Measurements from ENCODE around the gene PCDHGC3. TPM values are rescaled to one million over a fixed set of nuclear protein-coding genes. Genes with fewer than 3 reads are reported as not detected.

Gene PCDHGC3
- total RNA-seq, 4 donors from 2014 or later, result 25.9 to 146 (median 123) TPM

GRCh38 chr5:141485321-141486055 lies 9.7 kb downstream of the PCDHGC3 start:
- Histone ChIP-seq H3K9me3 (no peaks in the 10 kb centered on the region), H3K36me3 (no peaks in the 10 kb centered on the region), H3K4me1 (peaks cover 0 to 4% of the 10 kb centered on the region in 2 donors), H3K27me3 (no peaks in the 10 kb centered on the region), H3K4me3 (peak overlapping the region in 1 of 2 donors; percentile 36), H3K27ac (no peak overlapping the region)
- DNase-seq, result no peak
- intact Hi-C loops (cut with DNase I; ENCODE audit: low total_unique reads), result no loop called here
- TF ChIP-seq CTCF (IDR thresholded peaks at IDR 0.05), result no peak
- TF ChIP-seq POLR2A (IDR thresholded peaks at IDR 0.05), result no peak

- no peaks in the 10 kb centered on the region for H3K27me3 ChIP-seq
- H3K4me1 ChIP-seq, result no peaks in the 10 kb centered on the region
- H3K4me3 ChIP-seq, result no peak overlapping the region
- intact Hi-C loops (cut with DNase I; ENCODE audit: low total_unique reads), result no loop called here
- no peak for TF ChIP-seq CTCF (IDR thresholded peaks at IDR 0.05)
- TF ChIP-seq POLR2A (IDR thresholded peaks at IDR 0.05), result no peak
- no peaks in the 10 kb centered on the region for H3K9me3 ChIP-seq
- no peak for DNase-seq
- no peaks in the 10 kb centered on the region for H3K36me3 ChIP-seq
- no peak overlapping the region for H3K27ac ChIP-seq
Measured at GRCh38 chr5:141486091-141486490, 10.3 kb downstream of the PCDHGC3 start.

- Histone ChIP-seq H3K27ac (no peak overlapping the region), H3K27me3 (no peaks in the 10 kb centered on the region), H3K4me3 (no peak overlapping the region), H3K4me1 (no peaks in the 10 kb centered on the region), H3K9me3 (no peaks in the 10 kb centered on the region), H3K36me3 (no peaks in the 10 kb centered on the region)
- intact Hi-C loops (cut with DNase I; ENCODE audit: low total_unique reads), result no loop called here
- DNase-seq, result no peak
- TF ChIP-seq CTCF (IDR thresholded peaks at IDR 0.05) (no peak), POLR2A (IDR thresholded peaks at IDR 0.05) (no peak)
Measured at GRCh38 chr5:141487131-141487530, 11.4 kb downstream of the PCDHGC3 start.

- peak in 1 of 2 donors; percentile 57 for DNase-seq
- H3K9me3 ChIP-seq, result no peaks in the 10 kb centered on the region
- no peaks in the 10 kb centered on the region for H3K4me1 ChIP-seq
- H3K4me3 ChIP-seq, result no peak within 1 kb of the TSS
- no peaks in the 10 kb centered on the region for H3K36me3 ChIP-seq
- H3K27me3 ChIP-seq, result no peaks in the 10 kb centered on the region
- TF ChIP-seq CTCF (IDR thresholded peaks at IDR 0.05), result no peak
- TF ChIP-seq POLR2A (IDR thresholded peaks at IDR 0.05), result no peak
- intact Hi-C loops (cut with DNase I; ENCODE audit: low total_unique reads), result no loop called here
- peak within 1 kb of the TSS; percentile 29 to 57 for H3K27ac ChIP-seq
Measured at GRCh38 chr5:141488591-141489561, 13.1 kb downstream of the PCDHGC3 start, which contains the start of gene PCDHGC5. PCDHGC5 (plus strand) TSS chr5:141489081; CDS start chr5:141489241, 160 bp downstream.

- H3K4me1 ChIP-seq, result no peaks in the 10 kb centered on the region
- no peaks in the 10 kb centered on the region for H3K27me3 ChIP-seq
- DNase-seq, result no peak
- H3K36me3 ChIP-seq, result no peaks in the 10 kb centered on the region
- no peak overlapping the region for H3K27ac ChIP-seq
- no peak overlapping the region for H3K4me3 ChIP-seq
- H3K9me3 ChIP-seq, result no peaks in the 10 kb centered on the region
- TF ChIP-seq CTCF (IDR thresholded peaks at IDR 0.05) (no peak), POLR2A (IDR thresholded peaks at IDR 0.05) (no peak)
- intact Hi-C loops (cut with DNase I; ENCODE audit: low total_unique reads), result no loop called here
Measured at GRCh38 chr5:141489841-141490240, 14.1 kb downstream of the PCDHGC3 start.
